Stimulated activated CD8-positive, alpha-beta memory T cell treated with anti-CD3 and anti-CD28 coated beads, Interleukin-4, amount 100 ng/mL, for 48 hours (primary cell): ENCODE data around the gene NIPSNAP3A.
A peak's percentile ranks its signal among the peaks of the same experiment; 100 is the strongest.
"Not testable (repeated sequence)": the region's sequence is repeated elsewhere in the genome, so short reads cannot be mapped to it uniquely, and the experiment has no call there.

Experiments
- DNase-seq: peaks from one replicate; pipeline ENCODE4 v3.0.0-alpha.2; 2020

The NIPSNAP3A gene

GRCh38 chr9:104747565-104748358 is at the start of gene NIPSNAP3A:
TSS of gene NIPSNAP3A (plus strand) at chr9:104747683. CDS start at chr9:104747793, 110 bp downstream.
- DNase-seq: peak; percentile 90

- no peak for DNase-seq
Measured at GRCh38 chr9:104700306-104700705, 47.2 kb upstream of the NIPSNAP3A start.

- DNase-seq: not testable (repeated sequence)
Measured at GRCh38 chr9:104708737-104709136, 38.7 kb upstream of the NIPSNAP3A start.

- no peak for DNase-seq
Measured at GRCh38 chr9:104711604-104712003, 35.9 kb upstream of the NIPSNAP3A start.

- no peak for DNase-seq
Measured at GRCh38 chr9:104725014-104725413, 22.5 kb upstream of the NIPSNAP3A start.

- DNase-seq: no peak
Measured at GRCh38 chr9:104738452-104738851, 9.0 kb upstream of the NIPSNAP3A start.

- DNase-seq: no peak
Measured at GRCh38 chr9:104740621-104741020, 6.9 kb upstream of the NIPSNAP3A start.

- DNase-seq: no peak
Measured at GRCh38 chr9:104743376-104743985, 4.0 kb upstream of the NIPSNAP3A start.

GRCh38 chr9:104745852-104746251 is 1.6 kb upstream of the NIPSNAP3A start:
- no peak for DNase-seq

- no peak for DNase-seq
Measured at GRCh38 chr9:104746285-104746684, 1.2 kb upstream of the NIPSNAP3A start.

- DNase-seq: no peak
Measured at GRCh38 chr9:104746798-104747197, 685 bp upstream of the NIPSNAP3A start.

- no peak for DNase-seq
Measured at GRCh38 chr9:104747245-104747564, 278 bp upstream of the NIPSNAP3A start.

GRCh38 chr9:104748359-104749031 is 1.0 kb downstream of the NIPSNAP3A start:
- no peak for DNase-seq

GRCh38 chr9:104750185-104750767 is 2.8 kb downstream of the NIPSNAP3A start:
- no peak for DNase-seq

GRCh38 chr9:104758974-104759373 is 11.5 kb downstream of the NIPSNAP3A start:
- no peak for DNase-seq

- DNase-seq: no peak
Measured at GRCh38 chr9:104765138-104765537, 17.7 kb downstream of the NIPSNAP3A start.

GRCh38 chr9:104766025-104766424 is 18.5 kb downstream of the NIPSNAP3A start:
- no peak for DNase-seq

- DNase-seq: no peak
Measured at GRCh38 chr9:104767507-104767906, 20.0 kb downstream of the NIPSNAP3A start.

GRCh38 chr9:104769029-104769428 is 21.5 kb downstream of the NIPSNAP3A start:
- DNase-seq: not testable (repeated sequence)

GRCh38 chr9:104769655-104770054 is 22.2 kb downstream of the NIPSNAP3A start:
- DNase-seq: no peak

GRCh38 chr9:104772714-104773510 is 25.4 kb downstream of the NIPSNAP3A start:
- no peak for DNase-seq

- DNase-seq: no peak
Measured at GRCh38 chr9:104774132-104774531, 26.6 kb downstream of the NIPSNAP3A start.
